Upper lobe of left lung (tissue), 6 donors: ENCODE data around the gene USF2. TPM values are rescaled to one million over a fixed set of nuclear protein-coding genes. Genes with fewer than 3 reads are reported as not detected.

Experiments used
- ATAC-seq, 2 donors: fragments of 200-7000 bp; cut with Tn5 transposase; one replicate each; pipeline ENCODE4 v1.9.1; 2022; ENCODE audit warnings: mild to moderate bottlenecking in 2 of 2, moderate library complexity in 2 of 2; ENCODE audit not compliant: low FRiP score in 2 of 2
- DNase-seq, 2 donors: peaks; one replicate each; pipeline ENCODE4 v3.0.0-alpha.2; 2019 to 2020
- H3K27ac ChIP-seq, 4 donors: fragments of 200-600 bp; sonication (generic); one replicate each; pipeline ENCODE4 v1.5.1; 2016 to 2019
- H3K27me3 ChIP-seq, 4 donors: fragments of 200-600 bp; sonication (generic); one replicate each; pipeline ENCODE4 v1.5.1; 2017 to 2019
- H3K36me3 ChIP-seq, 4 donors: fragments of 200-600 bp; sonication (generic); one replicate each; pipeline ENCODE4 v1.5.1; 2016 to 2019
- H3K4me1 ChIP-seq, 4 donors: fragments of 200-600 bp; sonication (generic); one replicate each; pipeline ENCODE4 v1.5.1; 2018 to 2019
- H3K4me3 ChIP-seq, 4 donors: fragments of 200-600 bp; sonication (generic); one replicate each; pipeline ENCODE4 v1.5.1; 2017 to 2019; ENCODE audit warnings: mild to moderate bottlenecking in 2 of 4, moderate library complexity in 1 of 4
- H3K9me3 ChIP-seq, 4 donors: fragments of 200-600 bp; sonication (generic); one replicate each; pipeline ENCODE4 v1.5.1; 2018 to 2019
- CTCF ChIP-seq, 6 experiments: fragments of 450-650 bp in 4 of 6; fragments of 200-600 bp in 2 of 6; sonication (generic) in 2 of 6; IDR thresholded peaks; one replicate each; pipeline ENCODE4 v1.5.1; 2016 to 2019; ENCODE audit warnings: antibody characterized with exemption in 6 of 6
- EP300 ChIP-seq, 4 donors: sonication (generic); formaldehyde crosslinking; IDR thresholded peaks; one replicate each; pipeline ENCODE4 v1.5.1; 2017; ENCODE audit warnings: antibody characterized with exemption in 4 of 4, control low read depth in 2 of 4
- POLR2A ChIP-seq, 4 donors: fragments of 450-650 bp; IDR thresholded peaks; one replicate each; pipeline ENCODE4 v1.5.1; 2016 to 2017; ENCODE audit warnings: antibody characterized with exemption in 4 of 4, mild to moderate bottlenecking in 2 of 4
- POLR2AphosphoS5 ChIP-seq, 2 donors: sonication (generic); formaldehyde crosslinking; IDR thresholded peaks; one replicate each; pipeline ENCODE4 v1.5.1; 2017; ENCODE audit warnings: antibody characterized with exemption in 2 of 2
- WGBS, 2 donors: methylation state at CpG; one replicate each; pipeline ENCODE4 v1.1.5; 2017 to 2018; 5-methylcytosine and 5-hydroxymethylcytosine counted together
- total RNA-seq, 6 donors: library from RNA; depleted of rRNA in 4 of 6; stranded (reverse); fragments of >200 nt in 4 of 6; gene quantifications; one replicate each; pipeline versions ENCODE4 v1.1.0 to v1.2.1, GENCODE V29; 2016 to 2021
- donor health status: DM: no; HTN: no; CAD: no; lungs with moderate emphysema.
- donor health status: DM: no; HTN: yes; CAD: no; lungs with severe emphysema.

The USF2 gene
- total RNA-seq, 6 donors from 2014 or later = 96.7 to 289 (median 175) TPM

- WGBS, 2 donors = 0 to 1% methylated on average over 7 to 42 of the region's 69 CpGs
- TF ChIP-seq POLR2A (IDR thresholded peaks at IDR 0.05) (peak in 3 of 4 donors; percentile 60 to 87 (median 86)), POLR2AphosphoS5 (IDR thresholded peaks at IDR 0.05) (peak; percentile 48 to 81), EP300 (IDR thresholded peaks at IDR 0.05) (no peak), CTCF (IDR thresholded peaks at IDR 0.05) (peak in 3 of 6 experiments; percentile 7 to 32 (median 21))
- Histone ChIP-seq H3K27me3 (no peaks in the 10 kb centered on the region), H3K27ac (peak within 1 kb of the TSS; percentile 88 to 98 (median 94)), H3K4me3 (peak within 1 kb of the TSS; percentile 56 to 78 (median 64)), H3K9me3 (no peaks in the 10 kb centered on the region), H3K4me1 (peaks cover 18 to 36% (median 22%) of the 10 kb centered on the region in 4 donors), H3K36me3 (peaks cover 0 to 7% (median 0%) of the 10 kb centered on the region in 4 donors)
- DNase-seq (peak; percentile 90 to 92), ATAC-seq (peak; percentile 88 to 98)
These were observed 20.2 kb upstream of the USF2 start, which contains the start of gene LSR for GRCh38 chr19:35248310-35249145. LSR (plus strand) TSS chr19:35249002; CDS start chr19:35249023, 21 bp downstream.

GRCh38 chr19:35249146-35249847 lies 19.5 kb upstream of the USF2 start:
- DNase-seq = peak in 1 of 2 donors; percentile 45
- Histone ChIP-seq H3K4me3 (peak overlapping the region; percentile 56 to 78 (median 64)), H3K27me3 (no peaks in the 10 kb centered on the region), H3K36me3 (peaks cover 0 to 14% (median 0%) of the 10 kb centered on the region in 4 donors), H3K27ac (peak overlapping the region; percentile 88 to 98 (median 94)), H3K9me3 (no peaks in the 10 kb centered on the region), H3K4me1 (peaks cover 20 to 43% (median 26%) of the 10 kb centered on the region in 4 donors)
- no peak for TF ChIP-seq EP300 (IDR thresholded peaks at IDR 0.05)
- TF ChIP-seq CTCF (IDR thresholded peaks at IDR 0.05) = no peak
- TF ChIP-seq POLR2A (IDR thresholded peaks at IDR 0.05) = no peak
- no peak for TF ChIP-seq POLR2AphosphoS5 (IDR thresholded peaks at IDR 0.05)
- WGBS, 2 donors = 7 to 18% methylated on average over 32 to 39 of the region's 39 CpGs
- no peak for ATAC-seq

GRCh38 chr19:35249848-35250711 lies 18.7 kb upstream of the USF2 start:
- no peak for ATAC-seq
- 78 to 88% methylated on average over 23 to 34 of the region's 34 CpGs for WGBS, 2 donors

More at GRCh38 chr19:35249848-35250711, 18.7 kb upstream of the USF2 start:
- H3K4me1 ChIP-seq = peaks cover 20 to 50% (median 29%) of the 10 kb centered on the region in 4 donors
- TF ChIP-seq CTCF (IDR thresholded peaks at IDR 0.05) (no peak), POLR2A (IDR thresholded peaks at IDR 0.05) (no peak), POLR2AphosphoS5 (IDR thresholded peaks at IDR 0.05) (no peak), EP300 (IDR thresholded peaks at IDR 0.05) (no peak)
- peak overlapping the region; percentile 3 to 94 (median 90) for H3K27ac ChIP-seq
- H3K36me3 ChIP-seq = peaks cover 0 to 22% (median 0%) of the 10 kb centered on the region in 4 donors
- H3K27me3 ChIP-seq = no peaks in the 10 kb centered on the region
- DNase-seq = peak in 1 of 2 donors; percentile 55
- no peaks in the 10 kb centered on the region for H3K9me3 ChIP-seq
- peak overlapping the region; percentile 56 to 78 (median 64) for H3K4me3 ChIP-seq
